HG03280 (cell line): ENCODE data around the gene RTP5.
"Not testable (repeated sequence)": the region's sequence is repeated elsewhere in the genome, so short reads cannot be mapped to it uniquely, and the experiment has no call there.

ENCODE experiments used
- ATAC-seq: cut with Tn5 transposase; IDR thresholded peaks from one replicate; pipeline ENCODE4 v1.9.1; 2021; ENCODE audit warnings: mild to moderate bottlenecking, moderate library complexity; ENCODE audit not compliant: unreplicated experiment

Gene RTP5

DNA sequence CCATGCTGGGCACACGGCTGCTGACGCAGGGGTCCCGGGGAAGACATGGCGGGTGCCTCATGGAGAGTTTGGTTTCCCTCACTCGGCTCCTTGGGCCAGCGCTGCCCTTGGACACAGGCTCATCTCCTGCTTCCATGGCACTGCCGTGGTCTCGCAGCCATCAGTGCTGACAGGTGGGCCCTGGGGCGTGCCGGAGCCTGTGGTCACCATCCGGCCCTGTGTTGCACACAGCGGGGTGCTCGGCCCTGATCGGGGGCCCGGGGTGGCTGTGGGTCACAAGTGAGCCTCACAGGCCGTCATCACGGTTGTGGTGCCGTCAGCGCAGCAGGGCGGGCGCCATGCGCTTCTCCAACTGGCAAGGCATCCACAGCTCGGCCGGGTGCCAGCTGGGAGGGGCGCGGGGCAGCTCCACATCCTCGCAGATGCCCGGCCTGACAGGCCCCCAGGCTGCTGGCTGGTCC lies 582 bp downstream of the RTP5 start:
- ATAC-seq = no peak

DNA sequence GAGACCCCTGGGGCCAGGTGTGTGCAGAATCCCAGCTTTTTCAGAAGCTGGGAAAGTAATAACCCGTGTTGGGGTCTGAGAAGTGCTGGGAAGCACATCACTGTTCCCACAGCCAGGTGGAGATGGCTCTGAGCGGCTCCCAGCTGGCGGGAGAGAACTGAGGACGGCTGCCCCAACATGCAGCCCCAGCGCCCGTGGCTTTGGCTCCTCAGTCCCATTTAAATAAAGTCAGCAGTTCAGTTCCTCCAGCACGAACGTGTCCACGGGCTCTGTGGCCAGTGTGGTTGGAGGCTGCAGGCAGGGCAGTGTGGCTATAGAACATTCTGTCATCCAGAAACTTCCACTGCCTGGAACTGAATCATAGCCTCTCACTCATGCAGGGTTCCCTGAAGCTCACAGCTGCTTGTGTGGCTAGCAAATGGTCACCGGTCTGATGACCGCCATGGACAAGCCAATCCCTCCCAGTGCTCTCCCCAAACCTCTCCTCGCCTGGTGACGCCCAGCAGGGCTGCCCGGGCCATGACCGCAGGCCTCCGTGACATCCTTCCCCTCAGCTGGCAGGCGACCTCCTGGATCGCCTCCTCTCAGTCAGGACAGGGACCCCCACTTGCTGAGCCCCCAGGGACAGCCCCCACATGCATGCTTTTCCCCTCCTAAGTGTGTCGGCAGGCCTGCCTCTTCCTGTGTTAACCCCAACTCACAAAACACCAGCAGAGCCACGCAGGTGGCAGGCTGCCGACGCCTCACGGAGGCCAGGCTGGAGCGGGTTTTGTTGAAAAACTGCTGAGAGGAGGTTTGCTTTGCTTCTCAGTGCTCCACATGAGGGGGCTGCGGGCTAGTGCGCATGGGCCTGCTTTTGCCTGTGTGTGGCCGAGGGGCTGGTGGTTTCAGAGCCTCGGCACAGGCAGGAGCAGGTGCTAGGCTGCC lies 1.3 kb downstream of the RTP5 start:
- no peak for ATAC-seq

DNA sequence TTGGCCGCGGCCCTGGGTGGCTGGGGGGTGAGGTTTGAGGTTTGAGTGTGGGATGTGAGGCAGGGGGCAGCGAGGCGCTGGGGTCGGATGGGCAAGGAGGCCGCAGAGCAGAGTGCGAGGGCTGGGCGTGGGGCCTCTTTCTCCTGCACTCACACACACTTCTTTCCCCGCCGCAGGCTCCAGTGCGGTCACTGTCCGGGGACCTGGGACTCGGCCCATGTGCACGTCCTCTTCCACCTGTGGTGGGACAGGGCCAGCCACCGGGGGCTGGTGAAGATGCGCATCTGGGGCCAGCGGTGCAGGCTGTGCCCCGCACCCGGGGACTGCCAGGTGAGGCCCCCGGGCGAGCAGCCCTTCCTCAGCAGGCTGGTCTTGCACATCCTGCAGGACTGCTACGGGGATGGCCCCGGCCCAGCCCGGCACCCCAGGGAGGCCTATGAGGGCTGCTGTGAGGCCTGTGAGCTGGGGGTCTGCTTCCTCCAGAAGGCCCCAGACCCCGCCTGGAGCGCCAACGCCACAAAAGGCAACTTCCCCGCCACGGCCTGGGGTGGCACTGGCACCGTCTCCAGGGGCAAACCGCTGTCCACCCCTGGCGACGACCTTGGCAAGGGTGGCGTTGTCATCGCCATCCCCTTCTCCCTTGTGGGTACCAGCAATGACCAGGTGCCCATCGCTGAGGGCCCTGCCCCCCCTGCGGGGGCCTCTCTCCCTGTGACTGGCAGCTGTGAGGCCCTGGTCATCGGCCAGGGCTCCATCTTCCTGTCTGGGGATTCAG lies 2.2 kb downstream of the RTP5 start:
- no peak for ATAC-seq

DNA sequence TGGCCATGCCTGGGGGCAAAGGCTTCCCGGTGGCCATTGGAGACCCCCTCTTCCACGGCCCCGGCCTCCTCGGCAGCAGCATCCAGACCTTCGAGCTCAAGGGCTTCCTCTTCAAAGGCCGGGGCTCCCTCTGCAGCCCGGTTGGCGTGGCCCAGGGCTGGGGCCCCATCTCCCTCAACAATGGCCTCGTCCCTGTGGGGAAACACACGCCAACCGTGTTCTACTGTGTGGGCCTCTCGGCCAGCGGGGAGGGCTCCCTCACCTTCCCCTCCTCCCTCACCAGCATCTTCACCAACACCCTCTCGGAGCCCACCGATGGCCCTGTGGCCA lies 2.7 kb downstream of the RTP5 start:
- ATAC-seq = no peak

DNA sequence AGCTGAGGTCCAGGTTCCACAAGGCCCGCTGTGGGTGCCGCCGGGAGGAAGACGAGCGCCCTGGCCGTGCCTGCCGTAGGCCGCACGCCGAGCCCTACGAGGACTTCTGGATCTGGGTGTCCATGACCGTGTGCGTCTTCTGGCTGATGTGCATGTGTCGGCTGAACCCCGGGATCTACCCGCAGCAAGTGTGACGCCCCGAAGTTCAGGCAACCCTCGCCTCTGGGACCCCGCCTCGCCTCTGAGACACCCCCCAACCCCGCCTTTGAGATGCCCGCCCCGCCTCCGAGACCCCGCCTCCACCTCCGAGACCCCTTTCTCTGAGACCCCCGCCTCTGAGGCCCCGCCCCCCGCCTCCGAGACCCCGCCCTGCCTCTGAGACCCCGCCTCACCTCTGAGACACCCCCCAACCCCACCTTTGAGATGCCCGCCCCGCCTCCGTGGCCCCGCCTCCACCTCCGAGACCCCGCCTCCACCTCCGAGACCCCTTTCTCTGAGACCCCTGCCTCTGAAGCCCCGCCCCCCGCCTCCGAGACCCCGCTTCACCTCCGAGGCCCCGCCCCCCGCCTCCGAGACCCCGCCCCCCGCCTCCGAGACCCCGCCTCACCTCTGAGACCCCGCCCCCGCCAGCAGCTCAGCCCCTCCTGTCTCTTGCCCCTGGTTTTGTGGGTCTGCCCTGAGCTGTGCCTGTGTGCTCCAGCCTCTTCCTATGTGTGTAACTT lies 3.7 kb downstream of the RTP5 start:
- no peak for ATAC-seq

DNA sequence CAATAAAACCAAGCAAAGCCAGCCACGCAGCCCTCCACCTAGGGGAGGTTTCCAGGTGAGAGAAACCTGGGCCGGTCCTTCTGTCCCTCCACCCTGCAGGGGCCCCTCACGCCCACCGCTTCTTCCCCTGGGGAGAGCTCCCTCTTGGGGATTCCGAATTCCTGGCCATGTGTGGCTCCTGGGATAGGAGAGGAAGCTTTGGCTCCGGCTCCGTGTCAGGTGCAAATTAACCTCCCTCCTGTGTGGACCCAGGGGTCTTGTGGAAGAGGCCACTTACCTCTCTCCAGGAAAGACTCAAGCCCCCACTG lies 4.2 kb downstream of the RTP5 start:
- ATAC-seq = no peak

DNA sequence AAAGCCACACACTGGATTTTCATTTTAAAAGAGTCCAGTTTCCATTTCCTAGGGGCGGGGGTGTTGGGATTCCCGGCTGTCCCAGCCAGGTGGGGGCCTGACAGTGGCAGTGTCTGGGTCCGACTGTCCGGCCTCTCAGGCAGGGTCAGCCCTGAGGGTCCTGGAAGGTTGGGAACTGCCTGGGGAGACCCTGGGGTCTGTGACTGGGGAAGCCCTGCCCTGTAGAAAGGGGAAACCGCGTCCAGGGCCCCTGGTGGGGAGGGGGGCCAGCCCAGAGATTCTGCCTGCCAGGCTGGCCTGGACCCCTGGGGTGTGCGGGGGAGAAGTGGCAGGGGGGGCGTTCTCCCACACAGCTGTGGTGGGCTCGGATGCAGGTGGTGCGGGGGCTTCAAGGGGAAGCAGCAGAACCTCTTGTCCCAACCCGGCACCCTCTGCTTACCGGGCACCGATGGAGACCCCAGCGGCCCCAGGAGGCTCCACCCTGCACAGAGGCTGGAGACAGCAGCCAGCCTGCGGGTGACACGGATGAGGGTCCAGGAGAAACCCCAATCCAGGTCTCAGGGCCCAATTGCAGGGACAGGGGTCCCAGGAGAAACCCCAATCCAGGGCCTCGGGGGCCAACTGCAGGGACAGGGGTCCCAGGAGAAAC lies 4.9 kb downstream of the RTP5 start:
- ATAC-seq = no peak

DNA sequence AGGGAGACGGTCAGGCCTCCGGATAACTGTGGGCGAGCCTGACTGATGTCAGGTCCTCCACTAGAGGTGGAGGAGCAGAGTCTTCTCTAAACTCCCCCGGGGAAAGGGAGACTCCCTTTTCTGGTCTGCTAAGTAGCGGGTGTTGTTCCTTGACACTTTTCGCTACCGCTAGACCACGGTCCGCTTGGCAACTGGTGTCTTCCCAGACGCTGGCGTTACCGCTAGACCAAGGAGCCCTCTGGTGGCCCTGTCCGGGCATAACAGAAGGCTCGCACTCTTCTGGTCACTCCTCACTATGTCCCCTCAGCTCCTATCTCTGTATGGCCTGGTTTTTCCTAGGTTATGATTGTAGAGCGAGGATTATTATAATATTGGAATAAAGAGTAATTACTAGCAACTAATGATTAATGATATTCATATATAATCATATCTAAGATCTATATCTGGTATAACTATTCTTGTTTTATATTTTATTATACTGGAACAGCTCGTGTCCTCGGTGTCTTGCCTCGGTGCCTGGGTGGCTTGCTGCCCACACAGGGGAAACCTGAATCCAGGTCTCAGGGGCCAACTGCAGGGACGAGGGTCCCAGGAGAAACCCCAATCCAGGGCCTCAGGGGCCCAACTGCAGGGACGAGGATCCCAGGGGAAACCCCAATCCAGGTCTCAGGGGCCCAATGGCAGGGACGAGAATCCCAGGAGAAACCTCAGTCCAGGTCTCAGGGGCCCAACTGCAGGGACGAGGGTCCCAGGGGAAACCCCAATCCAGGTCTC lies 6.4 kb downstream of the RTP5 start:
- not testable (repeated sequence) for ATAC-seq

DNA sequence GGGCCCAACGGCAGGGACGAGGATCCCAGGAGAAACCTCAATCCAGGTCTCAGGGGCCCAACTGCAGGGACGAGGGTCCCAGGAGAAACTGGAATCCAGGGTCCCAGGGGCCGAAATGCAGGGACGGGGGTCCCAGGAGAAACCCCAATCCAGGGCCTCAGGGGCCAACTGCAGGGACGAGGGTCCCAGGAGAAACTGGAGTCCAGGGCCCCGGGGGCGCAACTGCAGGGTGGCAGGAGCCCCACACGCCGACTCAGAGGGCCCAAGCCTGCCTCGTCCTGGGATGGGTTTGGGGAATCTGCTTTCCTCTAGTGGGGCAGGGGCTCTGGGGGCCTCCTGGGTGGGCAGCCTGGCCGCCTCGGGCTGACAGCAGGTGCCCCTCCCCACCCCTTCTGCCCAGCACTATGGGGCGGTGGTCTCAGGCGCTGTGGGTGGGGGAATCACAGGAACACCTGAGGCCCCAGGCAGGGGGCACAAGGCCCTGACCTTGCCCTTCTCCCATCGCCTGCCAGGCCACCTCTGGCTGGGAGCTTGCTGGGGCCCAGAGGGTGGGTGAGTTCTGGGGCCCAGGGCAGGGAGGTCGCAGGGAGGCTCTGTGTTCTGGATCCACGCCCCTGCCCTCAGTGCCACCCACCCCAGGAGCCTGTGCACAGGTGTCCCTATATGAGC lies 7.1 kb downstream of the RTP5 start:
- no peak for ATAC-seq

DNA sequence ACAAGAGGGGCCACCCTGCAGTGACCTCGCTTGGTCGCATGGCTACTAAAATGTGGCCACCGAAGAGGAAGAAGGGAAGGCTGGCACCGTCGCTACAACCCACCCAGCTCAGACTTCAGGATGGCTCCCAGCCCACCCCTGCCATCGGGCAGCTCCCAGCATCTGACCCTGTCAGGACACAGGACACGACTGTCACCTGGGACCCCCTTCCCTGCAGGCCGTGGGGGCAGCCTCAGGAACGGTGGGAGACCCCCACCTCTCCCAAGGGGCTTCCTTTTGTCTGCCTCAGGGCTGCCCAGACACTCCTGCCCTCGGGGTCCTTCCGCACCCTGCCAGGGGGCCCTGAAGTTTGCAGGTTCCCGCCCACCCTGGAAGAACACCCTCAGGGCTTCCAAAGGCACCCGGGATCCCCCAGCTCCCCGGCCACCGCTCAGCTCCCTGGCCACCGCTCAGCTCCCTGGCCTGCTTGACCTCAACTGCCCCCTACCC lies 7.7 kb downstream of the RTP5 start:
- no peak for ATAC-seq

DNA sequence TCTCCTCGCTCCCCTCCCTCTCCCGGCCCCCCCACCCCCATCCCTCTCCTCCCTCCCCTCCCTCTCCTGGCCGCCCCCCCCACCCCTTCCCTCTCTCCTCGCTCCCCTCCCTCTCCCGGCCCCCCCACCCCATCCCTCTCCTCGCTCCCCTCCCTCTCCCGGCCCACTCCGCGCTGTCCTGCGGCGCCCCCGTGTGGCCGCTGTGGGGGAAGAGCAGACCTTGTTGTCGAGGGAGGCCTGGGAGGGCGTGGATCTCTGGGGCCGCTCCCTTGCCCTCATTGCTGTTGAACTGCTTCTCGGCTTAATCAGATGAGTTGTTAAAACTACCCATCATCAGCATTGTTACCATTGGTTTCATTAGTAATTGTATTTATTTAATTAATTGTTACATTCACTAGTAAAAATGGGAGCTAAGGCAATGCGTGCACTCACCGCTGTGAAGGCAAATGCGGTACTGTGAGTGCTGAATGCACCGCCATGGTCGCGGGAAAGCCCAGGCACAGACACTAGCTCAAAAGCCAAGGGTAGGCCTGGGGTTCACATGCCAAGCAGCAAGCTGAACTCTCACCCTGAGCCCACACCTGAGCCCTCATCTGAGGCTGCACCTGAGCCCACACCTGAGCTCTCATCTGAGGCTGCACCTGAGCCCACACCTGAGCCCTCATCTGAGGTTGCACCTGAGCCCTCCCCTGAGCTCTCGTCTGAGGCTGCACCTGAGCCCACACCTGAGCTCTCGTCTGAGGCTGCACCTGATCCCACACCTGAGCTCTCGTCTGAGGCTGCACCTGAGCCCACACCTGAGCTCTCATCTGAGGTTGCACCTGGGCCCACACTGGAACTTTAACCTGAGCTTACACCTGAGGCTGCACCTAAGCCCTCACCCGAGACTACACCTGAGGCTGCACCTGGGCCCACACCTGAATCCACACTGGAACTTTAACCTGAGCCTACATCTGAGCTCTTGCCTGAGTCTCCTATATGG lies 8.8 kb downstream of the RTP5 start:
- ATAC-seq = no peak

DNA sequence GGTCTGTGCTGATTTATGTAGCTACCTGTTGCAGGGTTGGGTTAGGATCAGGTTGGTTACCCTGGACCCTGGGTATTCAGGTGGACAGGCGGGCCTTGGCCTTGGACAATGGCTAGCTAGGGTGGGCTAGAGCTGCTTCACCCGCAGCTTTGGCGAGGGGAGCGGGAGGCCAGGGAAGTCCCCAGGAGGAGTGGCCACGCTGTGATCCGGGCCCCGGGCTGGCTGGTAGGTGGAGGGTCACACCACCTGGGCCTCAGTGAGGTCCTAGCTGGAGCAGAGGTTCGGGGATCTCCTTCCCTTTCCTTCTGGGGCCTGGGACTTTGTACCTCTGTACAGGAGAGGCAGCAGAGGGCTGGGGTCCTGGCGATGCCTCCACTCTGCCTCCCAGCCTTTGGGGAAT lies 9.8 kb downstream of the RTP5 start:
- no peak for ATAC-seq

DNA sequence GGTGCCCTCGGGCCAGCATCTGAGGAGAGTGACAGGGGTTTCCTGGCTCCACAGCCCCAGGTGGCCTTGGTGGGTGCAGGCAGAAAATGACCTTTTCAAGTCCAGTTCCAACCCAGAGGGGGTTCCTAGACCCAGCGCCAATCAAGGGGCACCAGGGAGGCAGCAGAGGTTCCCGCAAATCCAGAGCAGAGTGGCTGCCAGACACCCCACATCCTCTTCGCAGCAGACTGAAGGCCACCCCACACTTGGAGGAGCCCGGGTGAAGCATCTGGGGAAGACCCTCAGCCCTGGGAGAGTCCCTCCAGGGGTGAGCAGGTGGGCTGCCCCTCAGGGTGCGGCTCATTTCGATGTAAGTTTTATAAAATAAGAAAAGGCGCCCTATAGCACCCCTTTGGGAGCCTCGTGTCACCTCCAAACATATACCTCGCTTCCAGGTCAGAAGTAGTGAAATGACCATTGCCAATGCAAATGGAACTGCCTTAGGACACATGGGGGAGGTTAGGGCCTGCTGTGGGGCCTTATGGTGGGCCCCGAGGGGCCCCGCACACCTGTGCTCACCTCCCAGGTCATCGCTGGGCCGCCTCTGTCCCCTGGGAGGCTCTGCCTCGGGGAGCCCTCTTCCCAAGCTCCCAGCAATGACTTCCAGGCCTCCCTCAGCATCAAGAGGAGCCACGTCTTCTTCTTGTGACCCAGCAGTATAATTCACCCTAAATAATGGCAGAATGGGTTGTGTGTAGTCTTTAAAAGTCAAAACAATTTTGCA lies 11.0 kb downstream of the RTP5 start:
- no peak for ATAC-seq

DNA sequence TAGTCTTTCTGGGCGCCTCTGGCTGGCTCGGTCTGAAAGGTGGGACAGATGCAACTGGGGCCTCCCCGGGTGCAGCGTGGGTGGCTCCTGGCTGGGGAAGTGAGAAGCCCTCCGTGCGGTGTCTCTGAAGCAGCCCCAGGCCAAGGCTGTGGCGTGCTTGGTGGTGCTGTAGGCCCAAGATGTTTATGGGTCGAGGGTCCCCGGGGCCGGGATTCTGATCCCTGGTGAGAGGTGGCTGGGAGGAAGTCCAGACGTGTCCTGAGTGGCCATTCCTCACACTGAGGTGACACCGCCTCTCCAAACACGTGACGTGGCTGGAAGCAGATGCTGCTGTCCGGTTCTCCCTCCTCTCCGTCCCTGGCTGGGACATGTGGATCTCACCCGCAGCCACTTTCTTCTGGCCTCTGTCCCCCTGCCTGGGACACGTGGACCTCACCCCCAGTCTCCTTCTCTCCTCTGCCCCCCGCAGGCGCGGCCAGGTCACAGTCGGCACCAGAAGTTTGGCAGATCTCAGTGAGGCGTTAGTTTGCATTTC lies 12.6 kb downstream of the RTP5 start:
- peak; percentile 61 for ATAC-seq

DNA sequence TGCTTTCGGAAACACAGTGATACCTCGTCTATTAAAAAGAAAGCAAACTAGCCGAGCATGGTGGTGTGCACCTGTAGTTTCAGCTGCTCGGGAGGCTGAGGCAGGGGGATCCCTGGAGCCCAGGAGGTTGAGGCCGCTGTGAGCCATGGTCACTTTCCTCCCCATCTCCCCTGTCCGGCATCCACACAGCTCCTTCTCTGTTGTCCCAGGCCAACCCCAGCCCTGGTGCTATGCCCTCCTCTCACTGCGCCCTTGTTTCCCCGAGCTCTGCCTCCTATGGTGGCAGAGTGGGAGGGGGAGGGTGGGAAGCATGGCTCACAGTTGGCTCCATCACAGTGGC lies 15.4 kb downstream of the RTP5 start:
- ATAC-seq = no peak

DNA sequence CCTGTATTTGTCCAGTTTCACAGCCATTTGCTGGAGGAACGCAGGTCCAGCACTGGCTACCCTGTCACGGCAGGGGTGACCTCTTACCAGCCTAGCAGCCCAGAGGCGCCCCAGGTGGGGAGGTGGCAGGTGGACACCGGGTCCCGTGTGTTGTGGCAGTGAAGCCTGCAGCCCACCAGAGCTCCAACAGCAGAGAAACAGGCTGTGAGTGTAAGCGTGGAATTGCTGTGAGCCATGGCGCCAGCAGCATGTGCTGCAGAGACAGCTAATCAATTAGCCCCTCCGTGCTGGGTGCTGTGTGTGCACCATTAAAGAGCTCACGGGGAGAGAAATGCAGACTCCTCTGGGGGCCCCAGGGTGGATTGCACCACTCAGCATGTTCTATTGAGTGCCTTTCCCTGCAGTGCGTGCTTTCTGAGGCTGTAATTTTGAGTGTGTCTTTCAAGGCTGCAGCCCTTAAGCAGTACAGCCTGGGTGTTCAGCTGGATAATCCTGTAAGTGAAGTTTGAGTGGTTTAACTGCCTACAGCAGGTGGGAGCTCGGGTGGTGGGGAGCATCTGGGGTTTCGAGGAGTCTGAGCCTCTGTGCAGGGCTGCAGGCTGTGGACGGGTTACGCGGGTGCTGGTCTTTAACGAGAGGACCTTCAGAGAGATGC lies 15.9 kb downstream of the RTP5 start:
- no peak for ATAC-seq

DNA sequence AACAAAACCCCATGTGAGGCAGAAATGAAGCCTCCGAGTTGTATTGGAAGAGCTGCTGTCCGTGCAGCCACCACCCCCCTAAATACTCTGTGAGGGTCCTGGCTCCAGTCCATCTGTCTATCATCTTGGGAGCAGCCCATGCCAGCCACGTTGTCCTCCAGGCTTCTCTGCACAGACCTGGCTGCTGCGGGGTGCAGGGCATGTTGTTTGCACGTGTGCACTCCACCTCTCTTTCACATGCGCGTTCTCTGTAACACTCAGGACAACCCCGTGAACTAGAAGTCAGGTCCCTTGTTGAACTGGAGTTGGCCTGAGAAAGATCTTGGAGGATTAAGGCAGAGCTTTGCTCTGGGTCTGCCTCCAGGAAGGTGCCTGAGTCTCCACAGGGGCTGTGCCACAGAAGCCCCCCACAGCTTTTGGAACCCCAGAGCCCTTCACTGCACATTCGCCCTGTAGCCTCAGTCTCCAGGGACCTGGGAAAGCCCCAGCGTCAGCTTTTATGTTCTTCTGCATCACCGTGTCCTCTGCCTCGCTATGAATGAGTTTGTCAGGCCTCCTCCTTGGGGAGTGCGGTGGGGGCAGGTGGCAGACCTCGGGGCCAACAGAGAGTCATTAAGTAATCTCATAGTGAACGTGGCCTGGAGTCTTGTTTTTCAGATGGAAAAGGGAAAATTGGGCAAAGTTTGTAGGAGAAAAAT lies 16.6 kb downstream of the RTP5 start:
- ATAC-seq = no peak
